ENCODE data around the gene KSR1. TPM values are rescaled to one million over a fixed set of nuclear protein-coding genes. Genes with fewer than 3 reads are reported as not detected.
"Not testable (repeated sequence)": the region's sequence is repeated elsewhere in the genome, so short reads cannot be mapped to it uniquely, and the experiment has no call there.

The KSR1 gene
- total RNA-seq, 8 experiments from 2014 or later, result 11.2 to 34.1 (median 17.6) TPM

- peak in 5 of 8 experiments; percentile 9 to 23 (median 19) for ATAC-seq (replicated peaks in 6 of 8)
- in situ Hi-C loops (cut with MboI; ENCODE audit: low pct_unique_long_range_greater_than_20kb in 2 of 9, low sequenced_read_pairs in 9 of 9, unreplicated experiment in 9 of 9), result loop anchor here in 1 of 9 experiments (10.0 kb wide), 1 partner anchor 99 kb away; no protein-coding TSS in a partner anchor
- H3K4me3 ChIP-seq, result no peak overlapping the region
- H3K4me1 ChIP-seq (replicated peaks in 1 of 2), result peaks cover 60 to 61% of the 10 kb centered on the region in 2 donors
- peak overlapping the region in 1 of 2 donors; percentile 26 for H3K27ac ChIP-seq
- 80 to 100% (median 100%) methylated on average over 1 to 5 of the region's 6 CpGs; no CpG with 5 or more reads in 3 of the 10 experiments for WGBS, 10 experiments
Measured at GRCh38 chr17:27495460-27495859, 39.2 kb downstream of the KSR1 start.

GRCh38 chr17:27496005-27496404 lies 39.8 kb downstream of the KSR1 start:
- no peak overlapping the region for H3K4me3 ChIP-seq
- H3K27ac ChIP-seq, result peak overlapping the region in 1 of 2 donors; percentile 55
- in situ Hi-C loops (cut with MboI; ENCODE audit: low pct_unique_long_range_greater_than_20kb in 2 of 9, low sequenced_read_pairs in 9 of 9, unreplicated experiment in 9 of 9), result loop anchor here in 1 of 9 experiments (10.0 kb wide), 1 partner anchor 99 kb away; no protein-coding TSS in a partner anchor
- 40 to 71% (median 68%) methylated on average over 2 to 5 of the region's 5 CpGs; no CpG with 5 or more reads in 6 of the 10 experiments for WGBS, 10 experiments
- no peak for ATAC-seq (replicated peaks in 6 of 8)
- peaks cover 56 to 57% of the 10 kb centered on the region in 2 donors for H3K4me1 ChIP-seq (replicated peaks in 1 of 2)

- peak in 2 of 8 experiments; percentile 6 to 14 for ATAC-seq (replicated peaks in 6 of 8)
- Histone ChIP-seq H3K4me1 (replicated peaks in 1 of 2) (peaks cover 52% of the 10 kb centered on the region in 2 donors), H3K4me3 (no peak overlapping the region), H3K27ac (peak overlapping the region in 1 of 2 donors; percentile 55)
- in situ Hi-C loops (cut with MboI; ENCODE audit: low pct_unique_long_range_greater_than_20kb in 2 of 9, low sequenced_read_pairs in 9 of 9, unreplicated experiment in 9 of 9), result loop anchor here in 1 of 9 experiments (10.0 kb wide), 1 partner anchor 98 kb away; no protein-coding TSS in a partner anchor
- 0 to 100% (median 80%) methylated on average over 1 to 3 of the region's 7 CpGs; no CpG with 5 or more reads in 3 of the 10 experiments for WGBS, 10 experiments
Measured at GRCh38 chr17:27496437-27496943, 40.2 kb downstream of the KSR1 start.

- ATAC-seq (replicated peaks in 6 of 8), result no peak
- Histone ChIP-seq H3K27ac (peak overlapping the region in 1 of 2 donors; percentile 55), H3K4me1 (replicated peaks in 1 of 2) (peaks cover 47% of the 10 kb centered on the region in 2 donors), H3K4me3 (no peak overlapping the region)
- in situ Hi-C loops (cut with MboI; ENCODE audit: low pct_unique_long_range_greater_than_20kb in 2 of 9, low sequenced_read_pairs in 9 of 9, unreplicated experiment in 9 of 9), result loop anchor here in 1 of 9 experiments (10.0 kb wide), 1 partner anchor 98 kb away; no protein-coding TSS in a partner anchor
- 44 to 100% (median 69%) methylated on average over 2 to 8 of the region's 9 CpGs; no CpG with 5 or more reads in 1 of the 10 experiments for WGBS, 10 experiments
Measured at GRCh38 chr17:27496971-27497370, 40.7 kb downstream of the KSR1 start.

GRCh38 chr17:27497696-27498095 lies 41.4 kb downstream of the KSR1 start:
- 62 to 100% (median 86%) methylated on average over 1 to 5 of the region's 5 CpGs; no CpG with 5 or more reads in 4 of the 10 experiments for WGBS, 10 experiments
- Histone ChIP-seq H3K27ac (no peak overlapping the region), H3K4me1 (replicated peaks in 1 of 2) (peaks cover 42 to 44% of the 10 kb centered on the region in 2 donors), H3K4me3 (no peak overlapping the region)
- in situ Hi-C loops (cut with MboI; ENCODE audit: low pct_unique_long_range_greater_than_20kb in 2 of 9, low sequenced_read_pairs in 9 of 9, unreplicated experiment in 9 of 9), result loop anchor here in 1 of 9 experiments (10.0 kb wide), 1 partner anchor 97 kb away; no protein-coding TSS in a partner anchor
- no peak for ATAC-seq (replicated peaks in 6 of 8)

GRCh38 chr17:27498615-27499309 lies 42.5 kb downstream of the KSR1 start:
- 81 to 100% (median 100%) methylated on average over 1 to 7 of the region's 8 CpGs for WGBS, 10 experiments
- H3K27ac ChIP-seq, result no peak overlapping the region
- ATAC-seq (replicated peaks in 6 of 8), result no peak
- in situ Hi-C loops (cut with MboI; ENCODE audit: low pct_unique_long_range_greater_than_20kb in 2 of 9, low sequenced_read_pairs in 9 of 9, unreplicated experiment in 9 of 9), result loop anchor here in 1 of 9 experiments (10.0 kb wide), 1 partner anchor 96 kb away; no protein-coding TSS in a partner anchor
- H3K4me3 ChIP-seq, result no peak overlapping the region
- peaks cover 31 to 37% of the 10 kb centered on the region in 2 donors for H3K4me1 ChIP-seq (replicated peaks in 1 of 2)

- in situ Hi-C loops (cut with MboI; ENCODE audit: low pct_unique_long_range_greater_than_20kb in 2 of 9, low sequenced_read_pairs in 9 of 9, unreplicated experiment in 9 of 9), result loop anchor here in 4 of 9 experiments (10.0 to 25.0 kb wide), 4 partner anchors 65 to 113 kb away; no protein-coding TSS in a partner anchor
- Histone ChIP-seq H3K4me3 (no peak overlapping the region), H3K4me1 (replicated peaks in 1 of 2) (peaks cover 22 to 28% of the 10 kb centered on the region in 2 donors), H3K27ac (no peak overlapping the region)
- no peak for ATAC-seq (replicated peaks in 6 of 8)
- WGBS, 10 experiments, result 70 to 100% (median 98%) methylated on average over 1 to 7 of the region's 11 CpGs
Measured at GRCh38 chr17:27499451-27500265, 43.4 kb downstream of the KSR1 start.

GRCh38 chr17:27501338-27501737 lies 45.1 kb downstream of the KSR1 start:
- ATAC-seq (replicated peaks in 6 of 8), result peak in 2 of 8 experiments; percentile 68 to 78
- in situ Hi-C loops (cut with MboI; ENCODE audit: low pct_unique_long_range_greater_than_20kb in 2 of 9, low sequenced_read_pairs in 9 of 9, unreplicated experiment in 9 of 9), result loop anchor here in 3 of 9 experiments (10.0 to 25.0 kb wide), 3 partner anchors 63 to 111 kb away; no protein-coding TSS in a partner anchor
- not testable (repeated sequence) for H3K4me3 ChIP-seq, H3K27ac ChIP-seq
- H3K4me1 ChIP-seq (replicated peaks in 1 of 2), result peaks cover 5 to 13% of the 10 kb centered on the region in 2 donors
- 40 to 100% (median 89%) methylated on average over 1 to 3 of the region's 3 CpGs; no CpG with 5 or more reads in 3 of the 10 experiments for WGBS, 10 experiments

GRCh38 chr17:27502526-27503324 lies 46.5 kb downstream of the KSR1 start:
- no peak for ATAC-seq (replicated peaks in 6 of 8)
- WGBS, 10 experiments, result 20 to 100% (median 88%) methylated on average over 2 to 12 of the region's 12 CpGs; no CpG with 5 or more reads in 1 of the 10 experiments
- peaks cover 0 to 6% of the 10 kb centered on the region in 2 donors for H3K4me1 ChIP-seq (replicated peaks in 1 of 2)

GRCh38 chr17:27503611-27504010 lies 47.4 kb downstream of the KSR1 start:
- in situ Hi-C loops (cut with MboI; ENCODE audit: low pct_unique_long_range_greater_than_20kb in 2 of 9, low sequenced_read_pairs in 9 of 9, unreplicated experiment in 9 of 9), result loop anchor here in 3 of 9 experiments (10.0 to 25.0 kb wide), 3 partner anchors 61 to 109 kb away; no protein-coding TSS in a partner anchor
- H3K4me1 ChIP-seq (replicated peaks in 1 of 2), result peaks cover 0 to 6% of the 10 kb centered on the region in 2 donors
- no peak overlapping the region for H3K27ac ChIP-seq
- no peak overlapping the region for H3K4me3 ChIP-seq
- WGBS, 10 experiments, result 80 to 100% (median 94%) methylated on average over 1 to 8 of the region's 8 CpGs; no CpG with 5 or more reads in 2 of the 10 experiments
- no peak for ATAC-seq (replicated peaks in 6 of 8)

More at GRCh38 chr17:27502526-27503324, 46.5 kb downstream of the KSR1 start:
- in situ Hi-C loops (cut with MboI; ENCODE audit: low pct_unique_long_range_greater_than_20kb in 2 of 9, low sequenced_read_pairs in 9 of 9, unreplicated experiment in 9 of 9), result loop anchor here in 3 of 9 experiments (10.0 to 25.0 kb wide), 3 partner anchors 62 to 110 kb away; no protein-coding TSS in a partner anchor
- no peak overlapping the region for H3K4me3 ChIP-seq
- no peak overlapping the region for H3K27ac ChIP-seq

GRCh38 chr17:27504188-27504995 lies 48.1 kb downstream of the KSR1 start:
- Histone ChIP-seq H3K4me3 (no peak overlapping the region), H3K4me1 (replicated peaks in 1 of 2) (peaks cover 0 to 6% of the 10 kb centered on the region in 2 donors), H3K27ac (no peak overlapping the region)
- 0 to 100% (median 71%) methylated on average over 1 to 7 of the region's 15 CpGs; no CpG with 5 or more reads in 4 of the 10 experiments for WGBS, 10 experiments
- peak in 3 of 8 experiments; percentile 39 to 45 (median 44) for ATAC-seq (replicated peaks in 6 of 8)
- in situ Hi-C loops (cut with MboI; ENCODE audit: low pct_unique_long_range_greater_than_20kb in 2 of 9, low sequenced_read_pairs in 9 of 9, unreplicated experiment in 9 of 9), result loop anchor here in 3 of 9 experiments (10.0 to 25.0 kb wide), 3 partner anchors 60 to 108 kb away; no protein-coding TSS in a partner anchor
